PFSK-1 (cell line): ENCODE results near the gene USP32.

Experiments
- FOXP2 ChIP-seq: optimal IDR thresholded peaks from 2 replicates; pipeline ENCODE3; 2011; ENCODE audit warnings: borderline replicate concordance, control low read depth, inconsistent platforms; ENCODE audit not compliant: insufficient read depth; ENCODE audit errors: extremely low read length, extremely low read depth
- POLR2AphosphoS5 ChIP-seq: IDR thresholded peaks from 2 replicates; pipeline ENCODE4 v1.6.1; 2012; ENCODE audit warnings: low read depth, mild to moderate bottlenecking, control low read depth, low read length, moderate library complexity
- SIN3A ChIP-seq: IDR thresholded peaks from 2 replicates; pipeline ENCODE4 v1.6.1; 2012; ENCODE audit warnings: mild to moderate bottlenecking, low read length, moderate library complexity, borderline replicate concordance; ENCODE audit not compliant: insufficient read depth
- TAF1 ChIP-seq: IDR thresholded peaks from 2 replicates; pipeline ENCODE4 v1.6.1; 2012; ENCODE audit warnings: low read length, control low read depth, borderline replicate concordance; ENCODE audit not compliant: insufficient read depth
- TF ChIP-seq, protein P1 (sequence below), 2 experiments: IDR thresholded peaks; 2 replicates each; pipeline versions ENCODE4 v1.6.1 to v1.8.0; 2011 to 2012; ENCODE audit warnings: low read depth in 2 of 2, low read length in 2 of 2, control low read depth in 1 of 2, inconsistent platforms in 1 of 2, mild to moderate bottlenecking in 1 of 2, moderate library complexity in 1 of 2; ENCODE audit not compliant: insufficient read depth in 1 of 2

- TF ChIP-seq SIN3A = no peak
- TF ChIP-seq POLR2AphosphoS5 = no peak
- TF ChIP-seq, protein P1, sequence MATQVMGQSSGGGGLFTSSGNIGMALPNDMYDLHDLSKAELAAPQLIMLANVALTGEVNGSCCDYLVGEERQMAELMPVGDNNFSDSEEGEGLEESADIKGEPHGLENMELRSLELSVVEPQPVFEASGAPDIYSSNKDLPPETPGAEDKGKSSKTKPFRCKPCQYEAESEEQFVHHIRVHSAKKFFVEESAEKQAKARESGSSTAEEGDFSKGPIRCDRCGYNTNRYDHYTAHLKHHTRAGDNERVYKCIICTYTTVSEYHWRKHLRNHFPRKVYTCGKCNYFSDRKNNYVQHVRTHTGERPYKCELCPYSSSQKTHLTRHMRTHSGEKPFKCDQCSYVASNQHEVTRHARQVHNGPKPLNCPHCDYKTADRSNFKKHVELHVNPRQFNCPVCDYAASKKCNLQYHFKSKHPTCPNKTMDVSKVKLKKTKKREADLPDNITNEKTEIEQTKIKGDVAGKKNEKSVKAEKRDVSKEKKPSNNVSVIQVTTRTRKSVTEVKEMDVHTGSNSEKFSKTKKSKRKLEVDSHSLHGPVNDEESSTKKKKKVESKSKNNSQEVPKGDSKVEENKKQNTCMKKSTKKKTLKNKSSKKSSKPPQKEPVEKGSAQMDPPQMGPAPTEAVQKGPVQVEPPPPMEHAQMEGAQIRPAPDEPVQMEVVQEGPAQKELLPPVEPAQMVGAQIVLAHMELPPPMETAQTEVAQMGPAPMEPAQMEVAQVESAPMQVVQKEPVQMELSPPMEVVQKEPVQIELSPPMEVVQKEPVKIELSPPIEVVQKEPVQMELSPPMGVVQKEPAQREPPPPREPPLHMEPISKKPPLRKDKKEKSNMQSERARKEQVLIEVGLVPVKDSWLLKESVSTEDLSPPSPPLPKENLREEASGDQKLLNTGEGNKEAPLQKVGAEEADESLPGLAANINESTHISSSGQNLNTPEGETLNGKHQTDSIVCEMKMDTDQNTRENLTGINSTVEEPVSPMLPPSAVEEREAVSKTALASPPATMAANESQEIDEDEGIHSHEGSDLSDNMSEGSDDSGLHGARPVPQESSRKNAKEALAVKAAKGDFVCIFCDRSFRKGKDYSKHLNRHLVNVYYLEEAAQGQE (IDR thresholded peaks at IDR 0.05; ENCODE audit: insufficient read depth in 1 of 2, low read depth in 2 of 2, low read length in 2 of 2) = no peak
- TF ChIP-seq TAF1 = no peak
- no peak for TF ChIP-seq FOXP2
Observed at GRCh38 chr17:60423865-60424264, 31.9 kb upstream of the USP32 start.
